PFSK-1 (cell line): ENCODE measurements around the gene E2F1.

ENCODE experiments used
- FOXP2 ChIP-seq: optimal IDR thresholded peaks from 2 replicates; pipeline ENCODE3; 2011; ENCODE audit warnings: borderline replicate concordance, control low read depth, inconsistent platforms; ENCODE audit not compliant: insufficient read depth; ENCODE audit errors: extremely low read length, extremely low read depth
- POLR2AphosphoS5 ChIP-seq: IDR thresholded peaks from 2 replicates; pipeline ENCODE4 v1.6.1; 2012; ENCODE audit warnings: low read depth, mild to moderate bottlenecking, control low read depth, low read length, moderate library complexity
- REST ChIP-seq, 2 experiments: IDR thresholded peaks; 2 replicates each; pipeline versions ENCODE4 v1.6.1 to v1.8.0; 2011 to 2012; ENCODE audit warnings: low read depth in 2 of 2, low read length in 2 of 2, control low read depth in 1 of 2, inconsistent platforms in 1 of 2, mild to moderate bottlenecking in 1 of 2, moderate library complexity in 1 of 2; ENCODE audit not compliant: insufficient read depth in 1 of 2
- SIN3A ChIP-seq: IDR thresholded peaks from 2 replicates; pipeline ENCODE4 v1.6.1; 2012; ENCODE audit warnings: mild to moderate bottlenecking, low read length, moderate library complexity, borderline replicate concordance; ENCODE audit not compliant: insufficient read depth
- TAF1 ChIP-seq: IDR thresholded peaks from 2 replicates; pipeline ENCODE4 v1.6.1; 2012; ENCODE audit warnings: low read length, control low read depth, borderline replicate concordance; ENCODE audit not compliant: insufficient read depth

The E2F1 gene

DNA sequence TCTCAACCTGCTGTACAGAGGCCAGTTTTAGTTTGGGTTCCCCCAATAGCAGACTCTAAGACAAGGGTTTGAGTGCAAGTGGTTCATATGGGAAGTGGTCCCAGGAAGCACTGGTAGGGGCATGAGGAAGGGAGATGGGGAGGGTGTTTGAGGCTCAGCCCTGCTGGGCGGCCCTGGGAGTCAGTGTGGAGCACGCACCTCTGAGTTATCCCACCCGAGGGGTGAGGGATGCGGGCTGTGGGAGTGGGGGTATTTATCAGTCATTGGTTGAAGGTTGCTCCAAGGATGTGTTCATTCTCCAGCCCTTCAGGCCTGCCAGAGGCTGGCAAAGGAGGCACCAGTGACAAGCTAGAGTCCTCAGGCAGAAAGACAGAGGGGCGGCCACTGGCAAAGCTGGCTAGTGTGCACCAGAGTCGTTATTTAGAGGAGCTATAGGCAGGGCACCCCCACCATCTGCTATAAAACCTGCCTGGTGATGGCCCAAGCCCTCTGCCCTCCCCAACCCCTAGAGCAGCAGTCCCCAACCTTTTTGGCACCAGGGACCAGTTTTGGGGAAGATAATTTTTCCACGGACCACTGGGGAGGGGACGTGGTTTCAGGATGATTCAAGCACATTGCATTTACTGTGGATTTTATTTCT lies 17.4 kb upstream of the E2F1 start:
- TF ChIP-seq TAF1 (no peak), REST (IDR thresholded peaks at IDR 0.05; ENCODE audit: insufficient read depth in 1 of 2, low read depth in 2 of 2, low read length in 2 of 2) (no peak), FOXP2 (no peak), SIN3A (no peak), POLR2AphosphoS5 (no peak)

DNA sequence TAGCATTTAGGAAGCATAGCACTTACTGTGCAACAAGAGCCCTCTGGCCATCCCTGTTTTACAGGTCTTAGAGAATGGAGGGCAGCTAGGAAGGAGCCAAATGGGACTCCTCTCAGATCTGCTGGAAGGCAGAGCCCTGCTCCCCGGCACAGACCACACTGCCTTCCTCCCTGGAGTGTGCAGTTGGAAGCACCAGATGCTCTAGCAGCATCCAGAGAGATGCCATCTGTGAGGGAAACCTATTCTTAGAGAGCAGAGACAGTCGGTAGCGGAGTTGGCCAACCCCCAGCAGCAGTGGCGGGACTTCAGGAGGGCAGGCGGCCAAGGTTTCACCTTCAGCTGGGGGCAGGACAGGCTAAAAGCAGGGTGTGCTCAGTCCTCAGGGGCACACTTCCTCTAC lies 16.7 kb upstream of the E2F1 start:
- TF ChIP-seq FOXP2, result no peak
- TF ChIP-seq SIN3A, result no peak
- no peak for TF ChIP-seq REST (IDR thresholded peaks at IDR 0.05; ENCODE audit: insufficient read depth in 1 of 2, low read depth in 2 of 2, low read length in 2 of 2)
- TF ChIP-seq POLR2AphosphoS5, result no peak
- no peak for TF ChIP-seq TAF1

- TF ChIP-seq SIN3A (no peak), FOXP2 (no peak), TAF1 (no peak), REST (IDR thresholded peaks at IDR 0.05; ENCODE audit: insufficient read depth in 1 of 2, low read depth in 2 of 2, low read length in 2 of 2) (no peak), POLR2AphosphoS5 (no peak)
Observed at GRCh38 chr20:33701629-33702450, 15.7 kb upstream of the E2F1 start.

DNA sequence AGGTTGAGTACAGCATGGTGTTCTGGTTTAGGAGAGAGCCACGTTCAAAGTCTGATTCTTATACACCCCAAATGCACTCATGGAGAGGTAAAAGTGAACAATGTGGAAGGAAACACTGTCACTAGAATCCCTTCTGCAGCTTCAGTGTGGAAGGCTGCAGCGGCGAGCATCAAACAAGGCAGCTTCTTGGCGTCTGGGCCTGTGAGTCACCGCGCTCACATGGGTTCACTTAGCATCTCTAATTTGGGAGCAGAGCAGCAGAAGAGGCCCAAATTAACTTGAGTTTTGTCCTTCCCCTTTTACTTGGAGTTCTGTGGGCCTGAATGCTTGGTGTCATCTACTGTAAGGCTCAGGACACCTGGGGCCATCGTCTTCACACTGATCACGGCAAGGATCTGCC lies 10.9 kb upstream of the E2F1 start:
- TF ChIP-seq SIN3A, result no peak
- TF ChIP-seq FOXP2, result no peak
- no peak for TF ChIP-seq POLR2AphosphoS5
- TF ChIP-seq REST (IDR thresholded peaks at IDR 0.05; ENCODE audit: insufficient read depth in 1 of 2, low read depth in 2 of 2, low read length in 2 of 2), result no peak
- no peak for TF ChIP-seq TAF1
